Epithelial cell of proximal tubule (primary cell): ENCODE data around the gene ZNF705A. TPM values are rescaled to one million over a fixed set of nuclear protein-coding genes. Genes with fewer than 3 reads are reported as not detected.
"Not testable (repeated sequence)": the region's sequence is repeated elsewhere in the genome, so short reads cannot be mapped to it uniquely, and the experiment has no call there.

ENCODE experiments used
- DNase-seq: peaks from one replicate; pipeline ENCODE4 v3.0.0-alpha.2; 2011; ENCODE audit warnings: low read depth
- H3K4me3 ChIP-seq: 2 replicates; pipeline ENCODE4 v1.5.1; 2011; ENCODE audit warnings: low read depth, mild to moderate bottlenecking, low read length
- CTCF ChIP-seq: conservative IDR thresholded peaks from 2 replicates; pipeline ENCODE4 v1.5.1; 2012; ENCODE audit warnings: low read depth, mild to moderate bottlenecking, low read length
- total RNA-seq: library from RNA; depleted of rRNA; stranded (reverse); fragments of >200 nt; gene quantifications from 2 replicates; pipeline ENCODE4 v1.2.3, GENCODE V29; 2015

The ZNF705A gene
- not detected in 2 replicates for total RNA-seq

- DNase-seq: peak; percentile 89
- TF ChIP-seq CTCF: no peak
- no peak within 1 kb of the TSS for H3K4me3 ChIP-seq
These were observed at the start of gene ZNF705A for GRCh38 chr12:8156845-8157244. ZNF705A (plus strand) TSS chr12:8157015; CDS start chr12:8172626, 15,611 bp downstream.

- peak; percentile 19 for DNase-seq
- peak; percentile 100 for TF ChIP-seq CTCF
- H3K4me3 ChIP-seq: no peak overlapping the region
These were observed 47.9 kb upstream of the ZNF705A start for GRCh38 chr12:8108808-8109398.

- not testable (repeated sequence) for DNase-seq, H3K4me3 ChIP-seq
These were observed 43.7 kb upstream of the ZNF705A start for GRCh38 chr12:8113117-8113516.

- TF ChIP-seq CTCF: no peak
- no peak for DNase-seq
- no peak overlapping the region for H3K4me3 ChIP-seq
These were observed 36.6 kb upstream of the ZNF705A start for GRCh38 chr12:8120072-8120713.

- no peak within 1 kb of the TSS for H3K4me3 ChIP-seq
- no peak for DNase-seq
- TF ChIP-seq CTCF: no peak
These were observed 33.5 kb upstream of the ZNF705A start, which contains the start of gene CLEC4A for GRCh38 chr12:8123124-8123912. CLEC4A (plus strand) TSS chr12:8123617; CDS start chr12:8123879, 262 bp downstream.

GRCh38 chr12:8127138-8127537, 29.7 kb upstream of the ZNF705A start:
- no peak overlapping the region for H3K4me3 ChIP-seq
- TF ChIP-seq CTCF: no peak
- DNase-seq: no peak

- DNase-seq, H3K4me3 ChIP-seq: not testable (repeated sequence)
These were observed 23.0 kb upstream of the ZNF705A start for GRCh38 chr12:8133636-8134397.

GRCh38 chr12:8134398-8134930, 22.4 kb upstream of the ZNF705A start:
- not testable (repeated sequence) for H3K4me3 ChIP-seq, DNase-seq

GRCh38 chr12:8141647-8142046, 15.2 kb upstream of the ZNF705A start:
- not testable (repeated sequence) for H3K4me3 ChIP-seq, DNase-seq
